Measurements from ENCODE around the gene METTL21A.

The METTL21A gene

DNA sequence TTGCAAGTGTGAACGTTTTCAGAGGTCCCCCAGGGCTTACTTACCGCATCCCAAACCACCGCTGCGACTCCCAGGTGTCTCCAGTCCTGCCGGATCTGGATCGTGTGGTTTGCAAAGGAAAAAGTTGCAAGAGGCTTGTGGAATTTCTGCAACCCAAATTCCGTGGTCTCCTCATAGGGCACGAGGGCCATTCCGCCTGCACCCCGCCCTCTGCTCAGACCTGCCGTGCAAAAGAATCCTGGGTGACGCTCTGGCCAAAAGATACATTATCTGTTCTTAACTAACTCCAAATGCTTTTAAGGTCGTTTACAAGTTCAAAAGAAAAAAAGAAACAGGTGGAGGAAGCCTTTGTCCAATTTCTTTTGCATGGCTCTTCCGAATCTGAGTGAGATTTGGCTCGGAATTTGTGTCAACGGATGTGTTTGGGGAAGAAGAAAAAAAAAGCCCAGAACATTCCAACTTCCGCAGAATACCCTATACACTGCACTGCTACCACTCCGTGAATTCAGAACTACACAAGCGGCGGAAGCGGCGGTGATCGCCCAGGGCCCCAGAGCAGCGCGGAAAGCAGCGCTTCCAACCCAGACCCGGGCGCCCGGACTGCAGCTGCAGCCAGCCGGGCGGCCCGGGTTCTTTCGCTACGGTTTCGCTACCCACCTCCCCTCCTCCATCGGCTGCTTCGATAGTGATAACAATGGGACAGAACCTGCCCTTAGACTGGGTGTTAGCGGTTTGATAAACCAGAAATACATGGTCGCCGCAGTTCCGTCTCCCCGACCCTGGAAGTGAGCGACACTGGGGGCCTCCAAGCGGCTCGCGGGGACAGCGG is 795 bp downstream of the METTL21A start:
- DNase-seq (ENCODE audit: low spot score): peak; percentile 74

DNA sequence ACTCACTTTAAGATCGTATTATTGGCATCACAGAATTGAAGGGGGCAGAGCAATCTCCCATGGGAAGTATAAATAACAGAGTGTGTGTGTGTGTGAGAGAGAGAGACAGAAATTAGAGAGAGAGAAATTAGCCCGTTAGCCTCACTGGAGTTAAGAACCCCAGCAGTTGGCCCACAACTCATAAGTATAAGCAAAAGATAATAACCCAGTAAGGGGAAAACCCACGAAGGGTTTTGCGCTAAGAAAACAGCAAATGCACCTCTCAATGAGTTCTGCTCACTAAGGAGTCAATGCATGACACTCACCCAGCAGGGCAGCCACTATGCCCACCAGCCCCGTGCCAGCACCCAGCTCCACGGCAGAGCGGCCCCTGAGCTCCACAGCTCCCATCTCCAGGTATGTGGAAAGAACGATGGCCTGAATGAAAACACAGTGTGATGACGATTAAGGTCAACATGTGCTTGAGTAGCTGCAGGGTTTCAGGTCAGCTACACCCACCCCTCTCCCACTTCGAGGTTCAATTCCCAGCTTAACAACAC is 3.6 kb downstream of the METTL21A start:
- no peak for DNase-seq (ENCODE audit: low spot score)

DNA sequence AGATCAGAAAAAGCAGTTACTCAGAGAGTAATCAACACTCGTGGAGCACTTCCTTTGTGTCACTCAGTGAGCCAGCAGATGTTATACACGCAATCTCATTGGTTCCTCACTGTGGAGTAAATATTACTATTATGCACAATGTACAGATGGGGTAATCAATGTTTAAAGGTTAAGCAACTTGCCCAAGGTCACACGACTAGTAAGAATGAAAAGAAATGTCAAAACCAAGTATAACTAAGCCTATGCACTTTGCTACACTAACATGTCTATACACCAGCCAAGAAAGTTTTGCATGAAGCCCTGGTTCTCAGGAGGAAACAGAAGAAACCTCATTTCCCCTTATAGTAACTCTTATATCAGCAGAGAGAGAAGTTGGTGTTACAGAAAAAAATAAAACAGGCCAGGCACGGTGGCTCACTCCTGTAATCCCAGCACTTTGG is 5.4 kb downstream of the METTL21A start:
- no peak for DNase-seq (ENCODE audit: low spot score)

DNA sequence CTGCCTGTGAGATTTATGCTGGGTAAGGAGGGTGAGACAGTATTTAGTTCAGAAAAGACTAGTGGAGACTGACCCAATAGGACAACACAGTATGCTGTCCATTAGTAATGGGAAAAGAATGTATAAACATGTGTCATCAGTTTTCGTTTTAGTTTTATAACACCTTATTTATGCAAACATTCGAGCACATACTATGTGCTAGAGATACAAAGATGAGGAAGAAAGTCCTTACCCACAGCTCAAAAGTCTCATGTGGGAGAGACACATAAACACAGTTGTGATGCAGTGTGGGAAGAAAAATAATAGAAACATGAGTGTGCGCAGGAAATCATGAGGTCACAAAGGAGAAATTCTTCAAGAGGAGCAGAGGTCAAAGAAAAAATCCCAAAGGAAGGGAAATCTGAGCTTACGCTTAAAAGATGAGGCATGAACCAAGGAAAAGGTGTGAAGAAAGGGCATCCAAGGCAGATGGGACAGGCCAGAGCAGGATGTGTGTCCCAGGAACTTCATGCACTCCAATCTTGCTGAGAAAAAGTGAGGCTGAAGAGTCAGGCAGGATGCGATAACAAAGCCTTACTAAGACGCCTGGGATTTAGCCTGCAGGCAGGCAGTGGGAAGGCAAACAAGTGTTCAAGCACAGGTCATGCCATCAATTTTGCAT is 8.1 kb downstream of the METTL21A start:
- DNase-seq (ENCODE audit: low spot score): peak; percentile 73

DNA sequence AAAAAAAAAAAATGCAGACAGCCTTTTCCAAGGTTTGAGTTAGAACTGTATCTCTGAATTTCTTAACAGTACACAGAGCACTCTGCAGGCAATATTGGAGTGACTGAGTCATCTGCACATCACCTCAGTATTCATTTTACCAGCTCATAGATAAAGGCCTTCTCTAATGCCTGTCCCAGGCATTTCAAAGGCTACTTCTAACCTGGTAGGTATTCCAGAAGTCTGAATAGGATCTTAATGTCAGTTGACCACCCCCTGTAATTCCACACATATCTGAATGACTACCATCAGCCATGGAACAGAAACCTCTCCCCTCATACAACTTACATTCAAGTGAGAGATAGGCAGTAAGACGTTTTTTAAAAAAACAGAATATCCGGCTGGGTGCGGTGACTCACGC is 9.0 kb downstream of the METTL21A start:
- peak; percentile 27 for DNase-seq (ENCODE audit: low spot score)

DNA sequence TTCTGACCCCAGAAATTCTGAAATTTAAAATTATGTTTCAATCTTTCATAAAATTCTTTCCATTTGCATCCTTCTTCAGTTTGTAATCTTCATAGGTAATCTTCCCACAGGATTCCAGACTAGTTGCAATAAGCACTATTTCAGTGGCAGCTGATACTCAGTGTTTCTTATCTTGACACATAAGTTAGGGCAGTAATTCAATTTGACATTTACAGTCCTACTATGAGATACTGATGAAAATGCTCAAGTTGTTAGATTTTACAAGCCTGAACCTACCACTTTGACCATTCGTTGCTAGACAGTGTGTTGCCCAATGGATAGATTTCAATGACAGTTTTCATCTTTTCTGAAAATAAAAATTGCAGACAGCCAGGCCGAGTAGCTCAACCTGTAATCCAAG is 10.4 kb downstream of the METTL21A start:
- DNase-seq (ENCODE audit: low spot score): no peak

DNA sequence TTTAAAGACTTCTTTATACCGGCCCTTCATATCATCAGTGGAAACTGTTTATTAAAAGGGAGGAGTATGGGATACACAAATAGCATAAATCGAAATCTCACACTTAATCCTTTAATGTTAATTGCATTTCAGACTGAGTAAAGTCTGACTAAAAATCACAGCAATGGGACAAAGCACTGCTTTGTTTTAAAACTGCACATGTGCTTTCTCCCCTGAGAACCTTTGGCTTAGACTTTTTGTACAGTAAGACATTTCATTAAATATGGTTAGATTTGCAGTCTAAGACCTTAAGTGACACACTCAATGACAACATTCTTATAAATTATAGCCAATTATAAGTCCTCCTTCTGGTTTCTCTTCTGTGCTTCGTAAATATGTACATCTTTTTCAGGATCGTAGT is 12.5 kb downstream of the METTL21A start:
- no peak for DNase-seq (ENCODE audit: low spot score)

DNA sequence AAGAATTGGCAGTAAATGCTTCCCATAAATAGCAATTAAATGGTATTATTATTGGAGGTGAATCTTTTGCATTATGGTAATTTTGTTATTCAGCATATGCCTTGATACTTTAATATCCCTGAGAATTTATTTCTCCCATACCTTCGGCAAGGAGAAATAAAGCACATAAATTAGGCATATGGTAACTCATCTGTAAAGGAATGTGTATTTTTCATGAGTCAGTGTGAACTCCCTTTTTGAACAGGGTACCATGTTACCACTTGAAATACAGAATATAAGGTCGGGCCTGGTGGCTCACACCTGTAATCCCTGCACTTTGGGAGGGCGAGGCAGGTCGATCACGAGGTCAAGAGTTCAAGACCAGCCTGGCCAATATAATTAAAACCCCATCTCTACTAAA is 18.4 kb downstream of the METTL21A start:
- no peak for DNase-seq (ENCODE audit: low spot score)

DNA sequence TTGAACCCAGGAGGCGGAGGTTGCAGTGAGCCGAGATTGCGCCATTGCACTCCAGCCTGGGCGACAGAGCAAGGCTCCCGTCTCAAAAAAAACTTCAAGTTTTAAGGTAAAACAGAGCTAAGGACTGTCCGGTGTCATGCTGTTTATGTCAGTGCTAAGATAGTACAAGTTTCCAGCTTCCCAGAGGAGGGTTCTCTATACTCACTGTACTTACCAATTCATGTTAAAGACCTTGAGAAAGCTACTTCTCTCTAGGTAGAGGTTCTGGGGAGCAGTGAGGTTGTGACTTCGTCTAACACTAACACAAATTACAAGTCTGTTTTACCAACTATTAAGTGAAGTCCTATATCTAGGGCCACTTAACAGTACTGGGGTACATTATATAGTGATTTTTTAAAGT is 18.8 kb downstream of the METTL21A start:
- DNase-seq (ENCODE audit: low spot score): no peak

DNA sequence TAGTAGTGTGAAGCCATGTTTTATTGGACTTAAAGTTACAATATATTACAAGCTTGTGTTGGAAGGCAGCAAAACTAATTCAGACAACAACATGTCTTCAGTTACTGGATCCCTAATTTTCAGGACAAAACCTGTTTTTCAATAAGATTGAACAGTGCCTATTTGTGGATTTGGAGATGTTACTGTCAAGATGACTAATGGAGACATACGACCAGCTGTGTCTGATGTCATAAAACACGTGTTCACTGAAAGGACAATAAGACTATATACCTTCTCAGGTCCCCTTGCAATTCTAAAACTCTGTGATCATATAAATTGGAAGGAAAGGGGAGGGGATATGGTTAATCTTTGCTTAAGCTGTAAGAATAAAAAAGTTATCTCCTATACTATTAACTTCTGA is 21.7 kb downstream of the METTL21A start:
- no peak for DNase-seq (ENCODE audit: low spot score)

DNA sequence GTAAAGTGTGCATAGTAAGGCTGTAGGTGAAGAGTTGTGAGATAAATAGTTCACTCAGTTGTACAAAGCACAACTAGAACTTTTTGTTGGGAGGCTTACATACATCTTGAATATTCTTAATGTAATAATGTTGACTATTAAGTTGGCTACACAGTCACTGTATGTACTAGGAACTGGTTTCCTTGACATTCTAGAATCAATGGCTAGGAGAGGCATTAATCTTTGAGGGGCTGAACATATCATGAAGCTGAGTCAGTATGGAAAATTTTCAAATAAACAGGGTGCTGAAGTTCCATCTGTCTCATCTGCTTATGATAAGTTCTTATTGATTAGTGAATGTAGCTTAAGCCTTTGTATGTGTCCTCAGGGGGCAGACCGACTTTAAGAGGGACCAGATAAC is 23.4 kb downstream of the METTL21A start:
- no peak for DNase-seq (ENCODE audit: low spot score)

DNA sequence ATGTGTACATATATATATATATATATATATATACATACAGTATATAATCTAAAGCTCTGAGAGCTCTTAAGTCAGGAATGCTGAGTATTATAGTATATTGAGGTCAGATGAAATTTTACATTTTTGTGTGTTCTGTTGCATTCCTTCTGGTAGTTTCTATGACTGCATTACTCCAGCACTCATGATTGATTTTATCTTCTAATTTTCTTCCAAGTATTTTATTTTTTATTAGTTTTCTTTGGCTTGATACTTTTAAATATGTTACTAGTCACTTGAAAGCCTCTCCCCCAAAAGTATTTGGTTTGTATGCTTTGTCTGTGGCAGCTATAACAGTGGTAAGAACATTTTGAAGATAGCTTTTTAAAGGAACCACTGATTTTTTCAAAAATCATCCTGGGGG is 25.0 kb downstream of the METTL21A start:
- DNase-seq (ENCODE audit: low spot score): peak; percentile 43

DNA sequence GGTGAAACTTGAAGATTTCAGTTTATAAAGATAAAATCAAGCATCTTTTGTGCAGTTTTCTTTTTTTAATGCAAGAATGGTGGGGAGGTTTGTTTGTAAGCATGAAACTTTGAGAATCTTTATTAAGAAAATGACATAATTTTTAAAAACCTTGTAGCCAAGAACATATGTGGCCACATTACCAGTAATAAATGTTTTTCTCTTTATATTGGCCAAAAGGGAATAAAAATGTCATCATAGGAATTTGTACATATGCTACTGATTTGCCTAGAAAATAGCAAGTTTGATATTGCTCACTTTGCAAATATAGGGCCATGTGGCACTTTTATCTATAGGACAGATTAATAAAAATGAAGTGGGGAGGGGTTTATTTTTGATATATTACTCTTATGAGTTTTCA is 25.6 kb downstream of the METTL21A start:
- peak; percentile 13 for DNase-seq (ENCODE audit: low spot score)

DNA sequence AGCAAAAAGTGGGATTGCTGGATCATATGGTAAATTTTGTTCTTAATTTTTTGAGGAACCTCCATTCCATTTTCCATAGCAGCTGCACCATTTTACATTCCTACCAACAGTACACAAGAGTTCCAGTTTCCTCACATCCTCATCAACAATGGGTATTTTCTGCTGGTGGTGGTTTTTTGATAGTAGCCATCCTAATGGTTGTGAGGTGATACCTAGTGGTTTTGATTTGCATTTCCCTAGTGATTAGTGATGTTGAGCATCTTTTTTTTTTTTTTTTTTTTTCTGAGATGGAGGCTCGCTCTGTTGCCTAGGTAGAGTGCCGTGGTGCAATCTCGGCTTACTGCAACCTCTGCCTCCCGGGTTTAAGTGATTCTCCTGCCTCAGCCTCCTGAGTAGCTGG is 30.5 kb downstream of the METTL21A start:
- no peak for DNase-seq (ENCODE audit: low spot score)

DNA sequence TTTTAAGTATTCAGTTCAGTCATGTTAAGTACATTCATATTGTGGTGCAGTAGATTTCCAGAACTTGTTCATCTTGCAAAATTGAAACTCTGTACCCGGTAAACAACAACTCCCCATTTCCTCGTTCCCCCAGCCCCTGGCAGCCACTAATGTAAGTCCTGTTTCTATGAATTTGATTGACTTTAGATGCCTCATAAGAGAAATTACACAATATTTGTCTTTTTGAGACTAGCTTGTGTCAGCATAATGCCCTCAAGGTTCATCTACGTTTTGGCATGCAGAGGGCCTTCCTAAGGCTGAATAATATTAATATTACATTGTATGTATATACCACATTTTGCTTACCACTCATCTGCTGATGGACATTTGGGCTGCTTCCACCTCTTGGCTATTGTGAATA is 30.9 kb downstream of the METTL21A start:
- DNase-seq (ENCODE audit: low spot score): no peak

DNA sequence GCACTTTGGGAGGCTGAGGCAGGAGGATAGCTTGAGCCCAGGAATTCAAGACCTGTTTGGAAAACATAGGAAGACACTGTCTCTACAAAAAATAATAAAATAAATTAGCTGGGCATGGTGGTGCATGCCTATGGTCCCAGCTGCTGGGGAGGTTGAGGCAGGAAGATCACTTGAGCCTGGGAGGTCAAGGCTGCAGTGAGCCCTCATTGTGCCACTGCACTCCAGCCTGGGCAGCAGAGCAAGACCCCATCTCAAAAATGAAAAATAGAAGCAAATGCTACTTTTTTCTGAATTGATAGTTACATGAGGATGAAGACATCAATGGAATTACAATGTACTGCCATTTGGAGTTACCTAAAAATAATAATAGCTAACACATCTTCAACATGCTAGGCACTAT is 31.9 kb downstream of the METTL21A start:
- DNase-seq (ENCODE audit: low spot score): no peak

DNA sequence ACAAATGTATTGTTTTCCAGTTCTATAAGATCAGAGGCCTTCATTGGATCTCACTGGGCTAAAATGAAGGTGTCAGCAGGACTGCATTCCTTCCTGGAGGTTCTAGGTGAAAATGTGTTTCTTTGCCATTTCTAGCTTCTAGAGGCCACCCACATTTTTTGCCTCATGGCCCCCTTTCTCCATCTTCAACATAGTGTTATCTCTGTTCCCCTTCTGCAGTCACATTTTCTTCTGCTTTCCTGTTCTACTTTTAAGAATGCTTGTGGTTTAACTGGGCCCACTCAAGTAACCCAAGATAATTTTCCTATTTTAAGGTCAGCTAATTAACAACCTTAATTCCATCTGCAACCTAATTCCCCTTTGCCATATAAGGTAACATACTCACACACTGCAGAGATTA is 36.1 kb downstream of the METTL21A start:
- DNase-seq (ENCODE audit: low spot score): no peak

DNA sequence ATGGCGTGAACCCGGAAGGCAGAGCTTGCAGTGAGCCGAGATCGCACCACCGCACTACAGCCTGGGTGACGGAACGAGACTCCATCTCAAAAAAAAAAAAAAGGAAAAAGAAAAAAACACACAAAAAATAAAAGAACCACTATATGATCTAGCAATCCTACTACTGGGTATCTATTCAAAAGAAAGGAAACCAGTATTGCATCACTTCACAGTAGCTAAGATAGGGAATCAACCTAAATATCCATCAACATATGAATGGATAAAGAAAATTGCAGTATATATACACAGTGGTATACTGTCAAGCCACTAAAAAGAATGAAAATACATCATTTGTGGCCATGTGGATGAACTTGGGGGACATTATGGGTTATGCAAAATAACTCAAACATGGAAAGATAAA is 37.9 kb downstream of the METTL21A start:
- no peak for DNase-seq (ENCODE audit: low spot score)

DNA sequence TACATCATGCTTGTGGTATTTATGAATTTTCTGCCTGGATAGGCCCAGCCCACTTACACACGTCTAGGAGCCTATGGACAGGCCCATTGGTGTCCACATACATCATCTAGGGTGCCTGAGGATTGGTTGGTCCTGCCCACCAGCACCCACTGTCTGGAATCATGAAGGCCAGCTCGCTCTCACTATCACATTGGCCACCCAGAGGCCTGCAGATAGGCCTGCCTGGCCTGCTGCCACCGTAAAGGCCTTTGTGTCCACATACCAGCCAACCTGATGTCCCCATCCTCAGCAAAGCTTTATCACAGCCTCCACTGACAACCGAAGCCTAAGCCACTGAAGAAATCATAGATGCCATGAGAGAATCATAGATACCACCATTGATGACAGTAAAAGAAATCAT is 40.2 kb downstream of the METTL21A start:
- no peak for DNase-seq (ENCODE audit: low spot score)

DNA sequence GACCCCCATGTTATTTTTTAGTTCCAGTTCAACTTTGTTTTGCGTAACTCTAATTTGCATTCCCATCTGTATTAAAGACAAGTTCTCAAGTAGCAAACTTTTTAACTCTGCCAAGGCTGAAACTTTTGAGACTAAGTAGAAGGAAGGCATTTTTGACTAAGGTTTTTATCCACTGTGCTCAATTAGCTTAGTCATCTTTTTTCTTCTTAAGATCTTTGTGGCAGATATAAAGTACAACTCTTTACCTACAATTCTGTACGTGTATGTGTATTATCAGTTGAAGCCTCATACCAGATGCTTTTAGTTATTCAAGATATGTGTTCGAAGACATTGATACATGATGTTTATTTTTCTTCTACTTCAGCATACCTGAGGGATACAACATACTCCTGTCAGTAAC is 53.8 kb downstream of the METTL21A start:
- no peak for DNase-seq (ENCODE audit: low spot score)

DNA sequence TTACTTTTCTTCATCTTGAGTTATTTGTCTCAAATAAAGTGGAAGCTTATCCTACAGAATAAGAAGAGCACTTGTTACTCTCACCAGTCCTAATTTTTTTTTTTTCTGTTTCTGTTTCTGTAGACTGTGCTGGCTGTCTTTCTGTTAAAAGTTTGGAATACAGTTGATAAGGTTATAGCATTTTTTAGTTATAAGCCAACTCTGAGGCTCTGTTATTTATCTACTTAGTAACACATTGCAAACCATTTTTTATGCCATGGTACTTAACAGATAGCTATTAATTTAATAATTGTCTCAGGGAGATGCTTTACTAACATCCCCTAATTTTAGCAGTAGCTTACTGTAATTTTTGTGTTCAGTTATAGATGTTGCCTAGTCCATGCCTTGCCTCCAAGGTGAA is 57.5 kb downstream of the METTL21A start:
- no peak for DNase-seq (ENCODE audit: low spot score)

DNA sequence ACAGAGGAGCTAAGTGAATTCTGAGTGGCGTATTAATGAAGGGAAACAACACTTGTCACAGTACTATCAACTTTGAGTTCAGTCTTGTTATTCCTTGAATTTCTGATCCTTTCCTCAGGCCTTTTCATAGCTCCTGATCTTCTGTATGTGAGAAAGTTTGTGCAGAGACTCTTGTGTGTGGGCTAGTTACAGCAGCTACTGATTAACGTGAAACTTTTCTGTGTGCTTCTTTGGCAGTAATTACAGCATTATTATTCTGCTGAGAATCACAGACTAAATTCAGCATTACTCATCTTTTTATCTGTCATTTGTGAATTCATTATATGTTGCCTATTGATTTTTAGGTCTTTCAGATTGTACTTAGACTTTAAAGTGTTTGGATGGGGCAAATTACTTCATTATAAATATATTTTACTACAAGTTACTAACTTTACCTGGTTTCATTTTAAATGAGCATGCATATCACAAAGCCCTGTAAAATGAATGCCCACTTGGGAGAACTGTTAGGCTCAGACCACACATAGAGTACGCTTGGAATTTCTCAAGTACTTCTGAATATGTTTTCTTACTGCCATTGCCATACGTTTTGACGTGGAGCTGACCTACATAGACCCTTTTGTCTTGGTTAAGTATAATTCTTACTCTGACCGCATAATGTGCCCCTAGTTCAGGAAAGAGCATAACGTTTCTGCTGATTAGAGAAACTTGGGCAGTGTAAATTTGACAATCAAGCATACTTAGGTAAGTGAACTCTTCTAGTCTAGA is 59.3 kb downstream of the METTL21A start:
- no peak for DNase-seq (ENCODE audit: low spot score)

Data from GM03348 (cell line).